ENCODE measurements around the gene ANKRD62.

GRCh38 chr18:12088731-12089375, 4.8 kb upstream of the ANKRD62 start:
- TF ChIP-seq CTCF (IDR thresholded peaks at IDR 0.05) (no peak), POLR2A (IDR thresholded peaks at IDR 0.05) (no peak), EP300 (IDR thresholded peaks at IDR 0.05) (no peak)

Data from ovary (tissue), 3 donors.